Measurements from ENCODE around the gene CABLES2.

The CABLES2 gene

DNA sequence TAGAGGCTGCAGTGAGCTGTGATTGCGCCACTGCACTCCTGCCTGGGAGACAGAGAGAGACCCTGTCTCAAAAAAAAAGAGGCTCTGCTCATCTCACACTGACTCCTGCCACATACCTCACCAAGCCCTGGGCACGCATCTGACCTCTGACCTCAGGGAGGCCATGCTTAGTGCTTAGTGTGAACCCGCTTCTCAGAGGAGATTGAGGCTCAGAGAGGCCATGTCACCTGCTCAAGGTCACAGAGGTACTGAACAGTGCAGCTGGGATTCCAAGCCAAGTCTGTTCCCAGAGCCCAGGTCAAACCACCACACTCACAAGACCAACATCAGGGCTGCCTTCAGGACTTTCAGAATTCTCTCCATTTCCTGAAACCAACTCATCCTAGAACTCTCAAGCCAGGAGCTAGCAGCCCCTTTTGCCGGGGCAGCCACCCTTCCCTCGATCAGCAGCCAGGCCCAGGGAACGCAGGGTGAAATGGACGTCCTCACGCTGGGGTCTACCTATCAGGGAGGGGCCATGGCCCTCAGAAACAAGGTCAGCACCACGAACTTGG is 2.9 kb downstream of the CABLES2 start:
- no peak for DNase-seq

DNA sequence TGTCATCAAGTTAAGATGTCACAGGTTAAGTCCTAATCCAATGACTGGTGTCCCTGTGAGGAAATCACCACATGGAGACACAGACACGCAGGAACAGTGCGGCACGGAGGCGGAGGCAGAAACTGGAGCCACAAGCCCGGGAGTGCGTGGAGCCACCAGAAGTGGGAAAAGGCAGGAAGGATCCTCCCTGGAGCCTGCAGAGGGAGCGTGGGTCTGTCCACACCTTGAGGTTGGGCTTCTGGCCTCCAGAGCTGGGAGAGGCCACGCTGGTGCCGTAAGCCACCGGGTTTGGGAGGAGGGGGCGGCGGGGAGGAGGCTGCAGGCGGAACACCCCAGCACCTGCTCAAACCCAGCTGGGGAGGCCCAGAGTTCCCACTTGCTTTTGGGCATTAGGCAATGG is 3.8 kb downstream of the CABLES2 start:
- no peak for DNase-seq

- no peak for DNase-seq
These were observed 4.5 kb downstream of the CABLES2 start for GRCh38 chr20:62402456-62403150.

DNA sequence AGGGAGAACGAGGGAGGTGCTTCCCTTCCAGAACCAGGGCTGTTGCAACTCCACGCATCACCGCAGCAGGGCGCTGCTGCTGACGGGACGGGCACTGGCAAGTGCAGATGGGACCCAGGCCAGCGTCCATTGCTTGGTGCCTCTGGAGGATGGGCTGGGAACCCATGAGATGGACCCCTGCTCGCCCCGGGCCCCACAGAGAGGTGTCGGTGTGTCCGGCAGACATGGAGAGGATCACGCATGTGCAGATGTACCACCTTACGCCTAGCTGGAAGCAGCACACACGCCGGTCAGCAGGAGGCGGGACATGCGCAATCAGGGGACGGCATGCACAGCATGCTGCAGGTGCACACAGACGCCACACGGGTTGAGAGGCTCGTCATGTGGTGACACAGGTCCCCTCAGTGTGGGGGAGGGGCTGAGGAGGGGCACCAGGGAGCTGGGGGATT is 5.7 kb downstream of the CABLES2 start:
- no peak for DNase-seq

GRCh38 chr20:62400541-62400940 is 6.5 kb downstream of the CABLES2 start:
- DNase-seq = no peak

DNA sequence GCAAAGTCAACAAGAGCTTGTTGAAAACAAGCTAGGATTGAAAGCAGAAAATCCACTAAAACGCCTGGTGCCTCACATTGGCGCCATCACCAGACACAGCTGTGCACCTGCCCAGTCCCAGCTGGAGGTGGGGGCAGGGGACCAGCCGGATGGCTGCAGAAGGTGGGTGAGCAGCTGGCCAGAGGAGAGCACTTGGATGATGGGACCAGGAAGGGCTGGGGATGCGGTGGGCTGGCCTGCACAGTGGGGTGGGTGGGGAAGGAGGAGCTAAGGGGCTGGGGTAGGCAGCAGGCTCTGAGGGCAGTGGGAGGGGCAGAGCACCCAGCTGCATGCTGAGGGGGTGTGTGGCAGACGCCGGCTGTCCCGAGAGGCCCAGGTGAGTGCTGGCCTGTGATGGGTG is 7.1 kb downstream of the CABLES2 start:
- DNase-seq = no peak

DNA sequence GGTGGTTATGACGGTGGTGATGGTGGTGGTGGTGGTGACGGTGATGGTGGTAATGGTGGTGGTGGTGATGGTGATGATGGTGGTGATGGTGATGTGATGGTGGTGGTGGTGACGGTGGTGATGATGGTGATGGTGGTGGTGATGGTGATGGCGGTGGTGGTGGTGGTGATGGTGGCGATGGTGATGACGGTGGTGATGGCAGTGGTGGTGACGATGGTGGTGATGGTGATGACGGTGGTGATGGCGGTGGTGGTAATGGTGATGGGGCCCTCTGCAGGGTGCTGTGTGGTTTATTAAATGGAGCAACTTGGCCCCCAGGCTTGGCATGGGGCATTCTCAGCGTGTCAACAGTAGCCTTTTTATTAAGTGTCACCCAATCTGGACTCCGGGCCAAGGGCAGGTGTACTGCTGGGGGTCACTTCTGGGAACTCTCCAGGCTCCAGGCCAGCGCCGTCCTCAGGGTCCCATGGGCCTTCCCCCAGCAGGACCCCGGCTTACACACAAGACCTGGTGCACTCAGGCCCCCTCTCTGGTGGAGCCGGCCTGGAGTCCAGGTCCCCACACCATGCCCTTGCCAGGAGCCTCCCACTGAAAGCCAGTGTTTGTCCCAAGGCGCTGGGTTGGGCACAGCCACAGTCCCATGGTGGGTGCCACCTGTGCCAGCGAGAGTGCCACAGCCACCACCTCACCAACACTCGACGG is 8.8 kb downstream of the CABLES2 start:
- DNase-seq = no peak

- DNase-seq = no peak
These were observed 10.5 kb downstream of the CABLES2 start for GRCh38 chr20:62396367-62397239.

DNA sequence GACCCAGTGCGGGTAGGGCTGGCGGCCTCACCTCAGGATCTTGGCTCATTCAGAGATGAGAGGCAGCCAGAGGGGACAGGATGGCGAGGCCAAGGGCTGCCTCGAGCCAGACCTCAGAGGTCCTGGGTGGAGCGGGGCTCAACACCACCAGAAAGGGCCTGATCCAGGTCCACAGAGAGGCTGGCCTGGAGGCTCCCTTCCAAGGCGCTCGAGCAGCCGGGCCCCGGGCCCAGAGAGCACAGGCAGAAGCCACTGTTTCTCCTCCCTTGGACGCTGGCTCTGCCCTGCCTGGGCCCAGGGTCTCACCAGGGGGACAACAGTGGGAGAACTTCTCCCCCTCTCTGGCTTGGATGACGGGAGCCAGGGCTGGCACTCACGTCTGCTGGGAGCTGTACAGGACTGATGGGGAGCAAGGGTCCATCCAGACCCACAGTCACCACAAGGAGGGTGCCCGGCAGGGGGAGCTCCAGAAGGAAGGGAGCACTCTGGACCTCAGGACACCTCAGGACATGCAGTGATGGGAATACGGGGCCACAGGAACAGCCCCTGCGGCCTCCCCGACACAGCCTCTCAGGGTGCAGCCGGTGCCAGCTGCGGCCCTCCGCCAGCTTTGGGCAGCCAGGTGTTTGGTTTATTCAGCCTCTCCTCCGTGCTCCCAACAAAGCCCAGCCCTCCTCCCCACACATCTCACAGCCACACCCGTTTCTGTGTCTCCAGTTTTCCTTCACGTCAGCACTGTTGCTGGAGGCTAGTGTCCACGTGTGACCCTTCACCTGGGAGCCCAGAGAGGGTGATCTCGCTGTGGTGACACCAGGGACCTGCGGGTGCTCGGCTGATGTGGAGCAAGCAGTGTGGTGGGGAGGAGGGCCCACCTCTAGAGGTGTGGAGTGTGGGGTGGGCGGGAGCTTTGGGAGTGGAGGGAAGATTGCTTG is 11.5 kb downstream of the CABLES2 start:
- DNase-seq = no peak

GRCh38 chr20:62394248-62395245 is 12.5 kb downstream of the CABLES2 start:
- DNase-seq = no peak

- no peak for DNase-seq
These were observed 13.3 kb downstream of the CABLES2 start for GRCh38 chr20:62393830-62394229.

GRCh38 chr20:62393335-62393665 is 13.8 kb downstream of the CABLES2 start:
- DNase-seq = no peak

DNA sequence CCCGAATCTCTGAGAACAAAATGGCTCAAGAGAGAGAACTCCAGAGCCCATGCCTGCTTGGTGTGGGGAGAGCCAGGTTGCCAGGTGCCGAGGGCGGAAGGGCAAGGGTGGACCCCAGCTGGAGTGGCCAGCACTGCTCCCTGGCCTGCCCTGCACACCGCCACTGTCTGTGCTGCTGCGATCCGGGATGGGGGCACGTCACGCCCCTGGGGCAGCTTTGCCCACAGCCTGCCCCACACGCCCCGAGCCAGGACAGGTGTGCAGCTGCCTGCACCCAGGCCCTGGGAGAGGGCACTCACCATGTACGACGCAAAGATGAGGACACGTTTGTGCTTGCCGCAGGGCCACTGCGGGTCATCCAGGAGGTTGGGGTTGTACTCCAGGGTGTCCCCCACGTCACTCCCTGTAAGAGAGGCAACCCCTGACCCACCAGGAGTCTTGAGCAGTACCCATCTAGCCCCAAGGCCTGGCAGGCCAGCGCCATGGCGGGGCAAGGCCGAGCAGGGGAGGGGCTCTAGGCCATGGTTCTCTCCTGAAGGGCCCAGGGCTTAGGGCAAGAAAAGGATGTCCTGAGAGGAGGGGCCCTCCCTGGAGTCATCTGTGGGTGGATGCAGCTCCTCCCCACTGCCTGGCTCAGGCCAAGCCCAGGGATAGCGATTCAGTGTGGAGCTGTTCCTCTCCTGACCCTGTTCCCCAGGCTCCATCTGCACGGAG is 14.3 kb downstream of the CABLES2 start:
- DNase-seq = no peak

DNA sequence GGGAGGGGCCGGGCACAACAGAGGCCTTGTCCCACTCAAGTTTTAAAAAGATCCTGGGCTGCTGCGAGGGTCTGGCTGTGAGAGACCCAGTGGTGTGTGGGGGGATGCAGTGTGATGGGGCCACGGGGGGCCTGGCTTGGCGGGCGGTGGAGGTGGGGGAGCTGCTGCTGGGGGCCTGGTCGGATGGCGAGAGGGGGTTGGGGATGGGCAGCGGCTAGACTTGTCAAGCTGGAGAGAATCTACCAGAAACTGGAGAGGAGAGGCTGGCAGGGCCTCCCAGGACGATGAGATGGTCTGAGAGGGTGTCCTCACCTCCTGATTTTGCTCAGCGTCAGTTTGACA is 15.0 kb downstream of the CABLES2 start:
- no peak for DNase-seq

GRCh38 chr20:62391165-62392076 is 15.7 kb downstream of the CABLES2 start:
- no peak for DNase-seq

DNA sequence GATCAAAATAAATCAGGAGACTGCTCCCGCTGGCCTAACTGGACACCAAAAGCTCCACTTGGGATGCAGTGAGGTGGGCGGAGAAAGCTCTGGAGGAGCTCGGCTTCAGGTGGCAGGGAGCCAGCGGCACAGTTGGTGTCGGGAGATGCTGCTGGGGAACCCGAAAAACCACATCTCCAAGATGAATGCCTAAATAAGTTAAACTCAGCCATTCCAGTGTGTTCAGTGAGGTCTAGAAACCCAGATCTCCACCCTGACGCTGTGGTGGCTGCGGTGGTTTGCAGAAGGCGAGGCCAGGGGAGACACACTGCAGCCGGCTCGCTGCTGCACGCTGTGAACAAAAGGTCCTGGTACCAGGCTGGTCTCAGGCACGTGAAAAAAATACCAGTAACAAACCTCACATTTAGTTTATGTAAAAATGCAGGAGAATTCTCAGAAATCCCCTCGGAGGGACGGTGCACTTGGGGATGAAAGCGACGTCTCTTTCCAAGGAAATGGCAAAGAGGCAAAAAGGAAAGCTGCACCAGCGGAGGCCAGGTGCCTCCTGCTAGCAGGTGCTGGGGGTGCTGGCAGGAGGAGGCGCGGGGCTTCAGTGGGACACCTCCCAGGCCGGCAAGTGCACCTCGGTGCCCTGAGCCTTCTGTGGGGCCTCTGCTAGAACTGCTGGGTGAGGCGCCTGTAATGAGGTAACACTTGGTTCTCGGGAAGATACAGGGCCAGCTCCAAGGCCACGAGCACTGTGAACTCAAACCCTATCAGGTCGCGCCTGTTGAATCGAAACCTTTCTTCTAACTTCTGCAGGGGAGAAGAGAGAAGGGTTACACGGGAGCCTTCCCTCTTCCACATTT is 16.5 kb downstream of the CABLES2 start:
- DNase-seq = no peak

- DNase-seq = no peak
These were observed 17.4 kb downstream of the CABLES2 start for GRCh38 chr20:62389601-62390087.

Measured in T-helper 9 cell (primary cell).